ENCODE measurements around the gene FRMD5. TPM values are rescaled to one million over a fixed set of nuclear protein-coding genes. Genes with fewer than 3 reads are reported as not detected.

FRMD5 gene
- total RNA-seq, 4 donors from 2014 or later, result 0.31 to 0.72 TPM; not detected in 2

- Histone ChIP-seq H3K4me3 (no peak overlapping the region), H3K4me1 (no peaks in the 10 kb centered on the region), H3K27ac (no peak overlapping the region), H3K27me3 (no peaks in the 10 kb centered on the region), H3K36me3 (no peaks in the 10 kb centered on the region), H3K9me3 (no peaks in the 10 kb centered on the region)
- no peak for DNase-seq (ENCODE audit: low spot score in 2 of 2)
- 80% methylated on average over 5 of the region's 5 CpGs for WGBS
- TF ChIP-seq POLR2AphosphoS5 (IDR thresholded peaks at IDR 0.05) (no peak), EP300 (IDR thresholded peaks at IDR 0.05) (no peak), POLR2A (IDR thresholded peaks at IDR 0.05) (no peak), CTCF (IDR thresholded peaks at IDR 0.05) (no peak)
Measured at GRCh38 chr15:43977072-43977884, 217.8 kb downstream of the FRMD5 start.

- H3K27me3 ChIP-seq, result no peaks in the 10 kb centered on the region
- H3K36me3 ChIP-seq, result no peaks in the 10 kb centered on the region
- DNase-seq (ENCODE audit: low spot score in 2 of 2), result no peak
- H3K4me1 ChIP-seq, result no peaks in the 10 kb centered on the region
- H3K27ac ChIP-seq, result no peak overlapping the region
- 89% methylated on average over 1 of the region's 1 CpG for WGBS
- TF ChIP-seq POLR2A (IDR thresholded peaks at IDR 0.05) (no peak), POLR2AphosphoS5 (IDR thresholded peaks at IDR 0.05) (no peak), EP300 (IDR thresholded peaks at IDR 0.05) (no peak), CTCF (IDR thresholded peaks at IDR 0.05) (no peak)
- no peaks in the 10 kb centered on the region for H3K9me3 ChIP-seq
- H3K4me3 ChIP-seq, result no peak overlapping the region
Measured at GRCh38 chr15:43975770-43976169, 219.3 kb downstream of the FRMD5 start.

- TF ChIP-seq EP300 (IDR thresholded peaks at IDR 0.05), result no peak
- no peak for TF ChIP-seq CTCF (IDR thresholded peaks at IDR 0.05)
- no peak for TF ChIP-seq POLR2AphosphoS5 (IDR thresholded peaks at IDR 0.05)
- no peak for TF ChIP-seq POLR2A (IDR thresholded peaks at IDR 0.05)
- 75% methylated on average over 4 of the region's 4 CpGs for WGBS
- Histone ChIP-seq H3K4me1 (no peaks in the 10 kb centered on the region), H3K27ac (no peak overlapping the region), H3K4me3 (no peak overlapping the region), H3K9me3 (no peaks in the 10 kb centered on the region), H3K36me3 (no peaks in the 10 kb centered on the region), H3K27me3 (no peaks in the 10 kb centered on the region)
- DNase-seq (ENCODE audit: low spot score in 2 of 2), result no peak
Measured at GRCh38 chr15:43975326-43975725, 219.7 kb downstream of the FRMD5 start.

- no peaks in the 10 kb centered on the region for H3K36me3 ChIP-seq
- 76% methylated on average over 3 of the region's 3 CpGs for WGBS
- TF ChIP-seq POLR2AphosphoS5 (IDR thresholded peaks at IDR 0.05), result no peak
- no peak for TF ChIP-seq POLR2A (IDR thresholded peaks at IDR 0.05)
- no peak for TF ChIP-seq CTCF (IDR thresholded peaks at IDR 0.05)
- no peak for TF ChIP-seq EP300 (IDR thresholded peaks at IDR 0.05)
- no peaks in the 10 kb centered on the region for H3K4me1 ChIP-seq
- H3K27me3 ChIP-seq, result no peaks in the 10 kb centered on the region
- no peak overlapping the region for H3K27ac ChIP-seq
- H3K9me3 ChIP-seq, result no peaks in the 10 kb centered on the region
- DNase-seq (ENCODE audit: low spot score in 2 of 2), result no peak
- no peak overlapping the region for H3K4me3 ChIP-seq
Measured at GRCh38 chr15:43974852-43975251, 220.2 kb downstream of the FRMD5 start.

GRCh38 chr15:43969802-43970375, 225.2 kb downstream of the FRMD5 start:
- Histone ChIP-seq H3K9me3 (no peaks in the 10 kb centered on the region), H3K4me3 (no peak overlapping the region), H3K27me3 (no peaks in the 10 kb centered on the region), H3K4me1 (no peaks in the 10 kb centered on the region), H3K36me3 (no peaks in the 10 kb centered on the region), H3K27ac (no peak overlapping the region)
- TF ChIP-seq EP300 (IDR thresholded peaks at IDR 0.05) (no peak), POLR2AphosphoS5 (IDR thresholded peaks at IDR 0.05) (no peak), POLR2A (IDR thresholded peaks at IDR 0.05) (no peak), CTCF (IDR thresholded peaks at IDR 0.05) (no peak)
- DNase-seq (ENCODE audit: low spot score in 2 of 2), result no peak
- WGBS, result 97% methylated on average over 1 of the region's 1 CpG
